Stimulated activated CD4-positive, alpha-beta T cell treated with anti-CD3 and anti-CD28 coated beads, Interleukin-12 subunit alpha, Interleukin-12 subunit beta, amount 100 ng/mL, for 24 hours (primary cell): ENCODE data around the gene SPATA6.
"Not testable (repeated sequence)": the region's sequence is repeated elsewhere in the genome, so short reads cannot be mapped to it uniquely, and the experiment has no call there.

Source experiments
- DNase-seq, 2 experiments: peaks; one replicate each; pipeline ENCODE4 v3.0.0-alpha.2; 2020; ENCODE audit warnings: low read depth in 2 of 2

The SPATA6 gene

GRCh38 chr1:48462716-48463302 lies 9.2 kb downstream of the SPATA6 start:
- DNase-seq = no peak

DNA sequence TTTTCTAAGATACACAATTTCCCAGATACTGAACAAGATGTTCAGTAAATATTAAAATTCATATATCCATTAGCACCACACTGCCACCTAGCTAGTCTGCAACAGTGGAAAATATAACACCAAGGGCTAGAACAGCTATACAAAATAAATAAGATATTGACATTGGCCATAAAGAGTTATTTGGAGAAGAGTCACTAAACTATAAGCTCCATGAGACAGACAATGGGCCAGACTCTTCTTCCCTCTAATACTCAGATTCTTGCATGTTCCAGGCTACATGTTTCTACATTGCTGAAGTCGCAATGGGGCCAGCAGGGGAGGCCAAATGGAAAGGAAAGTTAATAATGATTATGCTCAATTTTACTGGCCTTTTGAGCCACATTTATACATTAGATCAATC lies 21.5 kb downstream of the SPATA6 start:
- DNase-seq = no peak

- no peak for DNase-seq
These were observed 23.1 kb downstream of the SPATA6 start for GRCh38 chr1:48448932-48449331.

DNA sequence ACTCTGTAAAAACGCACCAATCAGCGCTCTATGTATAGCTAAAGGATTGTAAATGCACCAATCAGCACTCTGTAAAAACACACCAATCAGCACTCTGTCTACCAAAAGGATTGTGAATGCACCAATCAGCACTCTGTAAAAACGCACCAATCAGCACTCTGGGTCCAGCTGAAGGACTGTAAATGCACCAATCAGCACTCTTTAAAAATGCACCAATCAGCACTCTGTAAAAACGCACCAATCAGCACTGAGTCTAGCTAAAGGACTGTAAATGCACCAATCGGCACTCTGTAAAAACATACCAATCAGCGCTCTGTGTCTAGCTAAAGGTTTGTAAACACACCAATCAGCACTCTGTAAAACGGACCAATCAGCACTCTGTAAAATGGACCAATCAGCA lies 27.8 kb downstream of the SPATA6 start:
- not testable (repeated sequence) for DNase-seq

DNA sequence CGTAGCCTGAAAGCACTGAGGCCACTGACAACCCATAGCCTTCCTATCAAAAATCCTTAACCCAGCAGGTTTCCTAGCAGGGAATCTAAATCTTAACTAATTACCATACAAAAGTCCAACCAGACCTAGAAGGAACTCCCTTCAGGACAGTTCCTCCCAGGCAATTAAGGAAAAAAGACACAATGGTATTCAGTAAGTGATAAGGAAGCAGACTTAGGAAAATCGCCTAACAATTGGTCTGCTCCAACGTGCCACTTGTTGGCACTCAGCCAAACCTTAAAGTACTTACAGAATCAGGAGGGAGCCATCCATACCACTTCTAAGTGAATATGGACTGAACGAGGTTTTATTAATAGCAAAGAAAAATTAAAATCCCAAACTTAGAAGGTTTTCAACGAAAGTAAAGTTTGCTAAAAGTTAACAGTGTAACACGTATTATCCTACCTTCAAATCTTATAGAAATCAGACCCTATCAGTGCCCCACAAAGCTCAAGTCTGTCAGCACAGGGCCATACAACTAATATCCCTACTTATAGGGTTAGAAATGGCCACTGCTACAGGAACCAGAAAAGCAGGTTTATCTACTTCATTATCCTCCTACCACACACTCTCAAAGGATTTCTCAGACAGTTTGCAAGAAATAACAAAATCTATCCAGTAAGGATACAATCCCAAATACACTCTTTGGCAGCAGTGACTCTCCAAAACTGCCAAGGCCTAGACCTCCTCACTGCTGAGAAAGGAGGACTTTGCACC lies 29.0 kb downstream of the SPATA6 start:
- DNase-seq = no peak

DNA sequence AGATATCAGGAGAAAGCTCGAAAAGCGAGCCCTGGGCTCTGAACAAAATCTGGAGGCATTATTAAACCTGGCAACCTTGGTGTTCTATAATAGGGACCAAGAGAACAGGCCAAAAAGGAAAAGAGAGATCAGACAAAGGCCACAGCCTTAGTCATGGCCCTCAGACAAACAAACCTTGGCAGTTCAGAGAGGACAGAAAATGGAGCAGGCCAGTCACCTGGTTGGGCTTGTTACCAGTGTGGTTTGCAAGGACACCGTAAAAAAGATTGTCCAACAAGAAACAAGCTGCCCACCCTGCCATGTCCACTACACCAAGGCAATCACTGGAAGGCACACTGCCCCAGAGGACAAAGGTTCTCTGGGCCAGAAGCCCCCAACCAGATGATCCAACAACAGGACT lies 31.2 kb downstream of the SPATA6 start:
- DNase-seq = not testable (repeated sequence)

DNA sequence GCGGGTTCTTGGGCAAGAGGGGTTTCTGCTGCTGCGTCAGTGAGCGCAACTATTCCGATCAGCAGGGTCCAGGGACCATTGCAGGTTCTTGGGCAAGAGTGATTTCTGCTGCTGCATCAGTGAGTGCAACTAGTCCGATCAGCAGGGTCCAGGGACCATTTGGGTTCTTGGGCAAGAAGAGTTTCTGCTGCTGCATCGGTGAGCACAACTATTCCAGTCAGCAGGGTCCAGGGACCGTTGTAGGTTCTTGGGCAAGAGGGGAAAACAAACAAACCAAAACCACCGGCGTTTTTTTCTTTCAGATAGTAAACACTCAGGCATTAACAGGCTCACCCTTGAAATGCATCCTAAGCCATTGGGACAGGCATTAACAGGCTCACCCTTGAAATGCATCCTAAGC lies 32.6 kb downstream of the SPATA6 start:
- no peak for DNase-seq

DNA sequence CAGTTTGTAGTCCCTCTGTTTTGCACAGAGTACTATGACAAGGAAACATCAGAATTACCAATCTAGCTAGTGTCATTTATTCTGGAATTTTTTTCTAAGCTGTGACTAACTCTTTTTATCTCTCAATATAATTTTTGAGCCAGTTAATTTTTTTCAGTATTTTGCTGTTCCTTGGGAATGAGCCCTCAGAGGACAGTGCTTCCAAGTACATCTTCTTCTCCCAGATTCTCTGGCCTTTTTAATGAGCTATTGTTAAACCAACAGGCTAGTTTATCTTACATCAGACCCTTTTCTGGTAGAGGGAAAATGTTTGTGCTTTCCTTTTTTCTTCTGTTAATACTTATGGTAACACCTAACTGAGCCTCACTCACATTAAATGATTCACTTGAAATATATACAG lies 34.6 kb downstream of the SPATA6 start:
- not testable (repeated sequence) for DNase-seq

GRCh38 chr1:48435312-48436002 lies 36.5 kb downstream of the SPATA6 start:
- not testable (repeated sequence) for DNase-seq

GRCh38 chr1:48430832-48431231 lies 41.2 kb downstream of the SPATA6 start:
- DNase-seq = no peak

- no peak for DNase-seq
These were observed 50.0 kb downstream of the SPATA6 start for GRCh38 chr1:48422009-48422408.

- DNase-seq = no peak
These were observed 53.3 kb downstream of the SPATA6 start for GRCh38 chr1:48418742-48419141.

DNA sequence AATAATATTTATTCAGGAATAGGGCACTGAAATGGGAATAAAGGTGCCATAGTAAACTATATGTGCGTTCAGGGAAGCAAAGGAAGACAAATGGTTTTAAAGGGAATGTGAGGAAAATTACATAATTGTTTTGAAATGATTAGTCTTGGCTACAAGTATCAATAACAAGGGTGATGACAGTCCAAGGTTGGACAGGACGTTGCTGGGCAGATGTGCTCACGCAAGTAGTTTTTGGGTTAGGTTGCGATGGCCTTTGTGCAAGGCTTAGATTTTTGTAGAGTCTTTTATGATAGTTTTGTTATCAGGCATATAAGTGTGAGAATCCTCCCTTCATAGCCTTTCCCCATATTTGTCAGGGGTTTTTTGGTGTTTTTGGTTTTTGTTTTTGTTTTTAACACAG lies 57.0 kb downstream of the SPATA6 start:
- DNase-seq = no peak

GRCh38 chr1:48414264-48414663 lies 57.7 kb downstream of the SPATA6 start:
- DNase-seq = no peak

DNA sequence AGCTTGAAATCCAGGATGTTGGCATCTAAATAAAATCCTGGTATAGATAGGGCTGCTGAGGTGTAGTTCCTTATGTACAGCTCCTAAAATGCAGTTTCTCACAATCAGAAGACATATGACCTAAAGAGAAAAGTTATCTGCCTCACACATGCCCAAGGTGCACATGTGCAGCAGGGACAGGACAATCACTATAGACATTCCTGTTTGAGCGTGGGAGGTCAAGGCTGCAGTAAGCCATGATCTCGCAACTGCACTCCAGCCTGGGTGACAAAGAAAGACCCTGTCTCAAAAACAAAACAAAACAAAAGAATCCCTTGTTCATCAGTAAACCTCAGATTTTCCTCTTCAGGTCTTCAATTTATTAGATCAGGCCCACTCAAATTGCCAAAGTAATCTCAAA lies 66.1 kb downstream of the SPATA6 start:
- DNase-seq = no peak

- no peak for DNase-seq
These were observed 66.6 kb downstream of the SPATA6 start for GRCh38 chr1:48405400-48405799.

DNA sequence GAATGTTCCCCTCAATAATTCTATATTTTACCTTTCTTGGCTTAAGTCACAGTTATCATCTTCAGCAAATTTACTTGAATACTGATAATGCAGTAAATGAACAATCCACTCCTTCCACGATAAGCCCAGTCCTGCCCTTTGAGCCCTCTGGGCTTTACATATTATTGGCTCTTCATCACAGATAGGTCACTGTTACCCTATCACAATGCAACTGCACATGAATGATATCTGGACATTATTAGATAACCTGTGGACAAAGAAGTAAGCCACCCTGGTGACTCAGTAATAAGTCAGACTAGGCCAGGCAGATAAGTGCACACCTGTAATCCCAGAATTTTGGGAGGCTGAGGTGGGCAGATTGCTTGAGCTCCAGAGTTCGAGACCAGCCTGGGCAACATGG lies 69.4 kb downstream of the SPATA6 start:
- no peak for DNase-seq

- DNase-seq = no peak
These were observed 75.8 kb downstream of the SPATA6 start for GRCh38 chr1:48396208-48396607.

DNA sequence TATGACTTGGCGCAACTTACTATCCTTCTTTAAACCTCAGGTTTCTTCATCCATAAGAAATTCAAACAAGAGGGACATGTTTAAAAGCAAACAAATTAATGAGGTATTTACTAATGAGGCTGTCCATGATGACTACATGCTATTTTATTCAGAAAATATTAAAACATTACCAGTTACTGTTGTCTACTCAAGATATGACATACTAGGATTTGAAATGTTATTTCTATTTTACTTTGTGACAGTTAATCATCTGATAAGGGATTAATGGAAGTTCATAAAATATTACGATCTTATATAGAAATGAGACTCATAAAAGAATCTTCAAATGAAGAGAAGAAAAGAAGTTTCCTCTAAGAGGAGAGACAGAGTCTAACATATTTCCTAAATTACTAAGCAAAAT lies 80.1 kb downstream of the SPATA6 start:
- DNase-seq = no peak

GRCh38 chr1:48387409-48387808 lies 84.6 kb downstream of the SPATA6 start:
- DNase-seq = no peak

DNA sequence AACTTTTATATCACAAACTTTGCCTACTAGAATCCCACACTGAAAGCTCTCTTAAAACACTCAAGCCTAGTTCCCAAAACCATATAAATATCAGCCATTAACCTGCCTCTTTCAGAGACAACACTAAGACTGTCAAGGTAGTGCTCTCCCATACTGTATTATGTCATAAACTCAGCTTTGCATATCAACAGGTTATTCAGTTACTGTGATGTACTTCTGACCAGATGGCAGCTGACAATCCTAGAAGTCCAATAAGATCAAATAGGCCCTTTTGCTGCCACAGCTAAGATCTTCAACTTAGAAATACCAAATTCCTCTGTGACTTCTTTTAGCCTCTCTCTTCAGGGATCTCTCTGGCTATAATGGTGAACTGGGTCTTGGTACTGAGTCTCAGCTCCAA lies 97.2 kb downstream of the SPATA6 start:
- no peak for DNase-seq

- DNase-seq = no peak
These were observed 100.4 kb downstream of the SPATA6 start for GRCh38 chr1:48371598-48371997.

DNA sequence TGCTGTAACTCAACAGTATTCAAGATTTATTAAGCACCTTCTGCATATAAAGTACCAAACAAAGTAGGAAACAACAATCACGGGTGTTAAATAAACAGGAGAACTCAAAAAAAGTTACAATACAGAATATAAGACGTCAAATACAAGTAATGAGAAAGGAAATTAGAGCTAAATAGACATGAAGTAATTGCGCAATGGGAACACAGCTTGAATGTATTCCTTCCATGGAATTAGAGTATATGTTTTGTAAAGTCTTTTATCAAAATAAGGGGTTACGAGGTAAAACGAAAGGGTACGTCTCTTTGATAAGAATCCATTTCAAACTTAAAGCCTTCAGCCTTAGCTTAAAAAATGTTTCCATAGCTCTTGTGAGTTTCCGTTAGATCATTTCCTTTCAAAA lies 109.1 kb downstream of the SPATA6 start:
- DNase-seq = no peak
